GM21367 (cell line): ENCODE results near the gene PFKP.

Experiments
- ATAC-seq: cut with Tn5 transposase; IDR thresholded peaks from one replicate; pipeline ENCODE4 v1.9.1; 2021; ENCODE audit not compliant: unreplicated experiment

PFKP gene

GRCh38 chr10:3111621-3112163 is 44.3 kb downstream of the PFKP start:
- ATAC-seq: no peak

- ATAC-seq: no peak
These were observed 46.0 kb downstream of the PFKP start for GRCh38 chr10:3113343-3113720.

- no peak for ATAC-seq
These were observed 48.3 kb downstream of the PFKP start for GRCh38 chr10:3115685-3116084.

GRCh38 chr10:3116508-3117100 is 49.3 kb downstream of the PFKP start:
- no peak for ATAC-seq

- no peak for ATAC-seq
These were observed 50.1 kb downstream of the PFKP start for GRCh38 chr10:3117486-3117885.

- ATAC-seq: no peak
These were observed 51.3 kb downstream of the PFKP start for GRCh38 chr10:3118641-3119091.

GRCh38 chr10:3119796-3120459 is 52.6 kb downstream of the PFKP start:
- ATAC-seq: no peak

GRCh38 chr10:3122034-3122433 is 54.7 kb downstream of the PFKP start:
- ATAC-seq: no peak

GRCh38 chr10:3122486-3123205 is 55.3 kb downstream of the PFKP start:
- no peak for ATAC-seq

GRCh38 chr10:3123571-3124411 is 56.4 kb downstream of the PFKP start:
- ATAC-seq: no peak

- no peak for ATAC-seq
These were observed 57.2 kb downstream of the PFKP start for GRCh38 chr10:3124412-3125175.

- no peak for ATAC-seq
These were observed 58.3 kb downstream of the PFKP start for GRCh38 chr10:3125527-3126170.

- ATAC-seq: no peak
These were observed 58.9 kb downstream of the PFKP start for GRCh38 chr10:3126249-3126648.

- no peak for ATAC-seq
These were observed 59.5 kb downstream of the PFKP start for GRCh38 chr10:3126741-3127346.

GRCh38 chr10:3127921-3128320 is 60.6 kb downstream of the PFKP start:
- no peak for ATAC-seq

GRCh38 chr10:3128379-3129130 is 61.2 kb downstream of the PFKP start:
- ATAC-seq: no peak

GRCh38 chr10:3129581-3130340 is 62.4 kb downstream of the PFKP start:
- ATAC-seq: no peak

- no peak for ATAC-seq
These were observed 63.8 kb downstream of the PFKP start for GRCh38 chr10:3131098-3131497.
